Natural killer cell (primary cell): ENCODE results near the gene MXRA7. TPM values are rescaled to one million over a fixed set of nuclear protein-coding genes. Genes with fewer than 3 reads are reported as not detected.
A peak's percentile ranks its signal among the peaks of the same experiment; 100 is the strongest.

Source experiments
- ATAC-seq, 3 donors: fragments of 150-1000 bp in 2 of 3; fragments of 200-7000 bp in 1 of 3; cut with Tn5 transposase; 1 replicate in 1 of 3; 2 replicates in 2 of 3; pipeline ENCODE4 v1.10.0; 2021; ENCODE audit warnings: mild to moderate bottlenecking in 2 of 3, moderate library complexity in 2 of 3
- DNase-seq, 2 donors: peaks; one replicate each; pipeline versions ENCODE4 v3.0.0 to v3.0.0-alpha.2; 2013 to 2021; ENCODE audit warnings: mixed read lengths in 1 of 2
- H3K27ac ChIP-seq: one replicate; pipeline ENCODE4 v1.5.1; 2013; ENCODE audit warnings: mild to moderate bottlenecking, low read length
- H3K27me3 ChIP-seq: one replicate; pipeline ENCODE4 v1.6.1; 2013; ENCODE audit warnings: low read length; ENCODE audit not compliant: control insufficient read depth, insufficient read depth
- H3K36me3 ChIP-seq: one replicate; pipeline ENCODE4 v1.6.1; 2013; ENCODE audit warnings: low read length; ENCODE audit not compliant: control insufficient read depth, insufficient read depth
- H3K4me1 ChIP-seq: one replicate; pipeline ENCODE4 v1.6.1; 2013; ENCODE audit warnings: low read length; ENCODE audit not compliant: control insufficient read depth, insufficient read depth
- H3K4me3 ChIP-seq: one replicate; pipeline ENCODE4 v1.5.1; 2013; ENCODE audit warnings: low read length
- H3K9me3 ChIP-seq: one replicate; pipeline ENCODE4 v1.6.1; 2013; ENCODE audit warnings: low read length; ENCODE audit not compliant: control insufficient read depth, insufficient read depth
- H3K27ac Mint-ChIP-seq, 2 donors: one replicate each; pipeline ENCODE4 v1.8.0; 2022; ENCODE audit warnings: mild to moderate bottlenecking in 2 of 2, mixed read lengths in 2 of 2, moderate library complexity in 1 of 2
- H3K27me3 Mint-ChIP-seq, 2 donors: one replicate each; pipeline ENCODE4 v1.8.0; 2022; ENCODE audit warnings: low read depth in 2 of 2, mixed read lengths in 2 of 2
- H3K36me3 Mint-ChIP-seq: one replicate; pipeline ENCODE4 v1.8.0; 2022; ENCODE audit warnings: mixed read lengths
- H3K4me1 Mint-ChIP-seq, 2 donors: one replicate each; pipeline ENCODE4 v1.8.0; 2022; ENCODE audit warnings: mixed read lengths in 2 of 2
- H3K4me3 Mint-ChIP-seq: one replicate; pipeline ENCODE4 v1.8.0; 2022; ENCODE audit warnings: mild to moderate bottlenecking, moderate library complexity, mixed read lengths
- H3K9me3 Mint-ChIP-seq, 2 donors: one replicate each; pipeline ENCODE4 v1.8.0; 2022; ENCODE audit warnings: mixed read lengths in 2 of 2
- CTCF ChIP-seq: fragments of 200-600 bp; IDR thresholded peaks from one replicate; pipeline ENCODE4 v1.8.0; 2022; ENCODE audit warnings: antibody characterized with exemption
- WGBS: methylation state at CpG from one replicate; pipeline ENCODE4 v1.1.7; 2013; ENCODE audit warnings: missing lambda C conversion rate; ENCODE audit not compliant: insufficient coverage; 5-methylcytosine and 5-hydroxymethylcytosine counted together
- intact Hi-C: fragments of 100-400 bp; cut with micrococcal nuclease; formaldehyde crosslinking; loops from one replicate; pipeline ENCODE4 v1.14.2; 2022
- total RNA-seq, 4 donors: library from RNA; stranded (reverse); fragments of 120-200 nt in 1 of 4; gene quantifications; one replicate each; pipeline versions ENCODE4 v1.2.3 to v1.2.4, GENCODE V29; 2013 to 2022

Gene MXRA7
- total RNA-seq, 3 donors from 2014 or later (not counting 1 experiment from before 2014, with no cell fraction given), result 31.6 to 47.6 (median 46.5) TPM

- H3K36me3 Mint-ChIP-seq, result no peaks in the 10 kb centered on the region
- H3K27me3 ChIP-seq, result no peaks in the 10 kb centered on the region
- DNase-seq (peak in 1 of 2 donors; percentile 62), ATAC-seq (no peak)
- H3K27ac ChIP-seq, result peak overlapping the region; percentile 90
- intact Hi-C loops, result loop anchor here (1.0 to 5.0 kb wide), 2 partner anchors 7 to 946 kb away; partner anchors contain the start of gene UNK
- no peaks in the 10 kb centered on the region for H3K9me3 Mint-ChIP-seq
- H3K27ac Mint-ChIP-seq, result peak overlapping the region; percentile 94 to 100
- H3K36me3 ChIP-seq, result peaks cover 31% of the 10 kb centered on the region
- peak overlapping the region; percentile 98 for H3K4me3 Mint-ChIP-seq
- H3K9me3 ChIP-seq, result no peaks in the 10 kb centered on the region
- H3K4me1 Mint-ChIP-seq, result peaks cover 26 to 33% of the 10 kb centered on the region in 2 donors
- peaks cover 52% of the 10 kb centered on the region for H3K4me1 ChIP-seq
- H3K4me3 ChIP-seq, result peak overlapping the region; percentile 94
- H3K27me3 Mint-ChIP-seq, result no peaks in the 10 kb centered on the region
- TF ChIP-seq CTCF, result no peak
- WGBS, result 51% methylated on average over 16 of the region's 18 CpGs
Observed at GRCh38 chr17:76727745-76728456, 17.1 kb upstream of the MXRA7 start.

GRCh38 chr17:76726776-76727718 lies 16.3 kb upstream of the MXRA7 start, which contains the start of gene METTL23:
Gene METTL23, plus strand, starts transcription at chr17:76726839. Its CDS starts 2,872 bp downstream, at chr17:76729711.
- peak within 1 kb of the TSS; percentile 94 to 100 for H3K27ac Mint-ChIP-seq
- ATAC-seq (peak; percentile 72 to 89 (median 73)), DNase-seq (peak; percentile 91 to 97)
- H3K27me3 Mint-ChIP-seq, result no peaks in the 10 kb centered on the region
- H3K4me1 ChIP-seq, result peaks cover 49% of the 10 kb centered on the region
- H3K9me3 ChIP-seq, result no peaks in the 10 kb centered on the region
- WGBS, result under 1% methylated on average over 71 of the region's 71 CpGs
- peak within 1 kb of the TSS; percentile 98 for H3K4me3 Mint-ChIP-seq
- peaks cover 26 to 27% of the 10 kb centered on the region in 2 donors for H3K4me1 Mint-ChIP-seq
- H3K27ac ChIP-seq, result peak within 1 kb of the TSS; percentile 90
- H3K36me3 ChIP-seq, result peaks cover 30% of the 10 kb centered on the region
- H3K4me3 ChIP-seq, result peak within 1 kb of the TSS; percentile 94
- TF ChIP-seq CTCF, result peak; percentile 53
- no peaks in the 10 kb centered on the region for H3K27me3 ChIP-seq
- intact Hi-C loops, result loop anchor here (1.0 to 5.0 kb wide), 3 partner anchors 8 to 945 kb away; partner anchors contain the start of gene UNK
- H3K36me3 Mint-ChIP-seq, result peaks cover under 1% of the 10 kb centered on the region
- H3K9me3 Mint-ChIP-seq, result no peaks in the 10 kb centered on the region

- intact Hi-C loops, result loop anchor here (1.0 to 5.0 kb wide), 2 partner anchors 10 to 944 kb away; partner anchors contain the start of gene UNK
- no peak for DNase-seq
- WGBS, result under 1% methylated on average over 60 of the region's 60 CpGs
- Mint-ChIP-seq H3K4me3 (peak within 1 kb of the TSS; percentile 98), H3K4me1 (peaks cover 29 to 33% of the 10 kb centered on the region in 2 donors), H3K9me3 (no peaks in the 10 kb centered on the region), H3K36me3 (peaks cover 8% of the 10 kb centered on the region), H3K27ac (peak within 1 kb of the TSS; percentile 94 to 100), H3K27me3 (no peaks in the 10 kb centered on the region)
- TF ChIP-seq CTCF, result no peak
- Histone ChIP-seq H3K27ac (peak within 1 kb of the TSS; percentile 90), H3K27me3 (no peaks in the 10 kb centered on the region), H3K9me3 (no peaks in the 10 kb centered on the region), H3K4me3 (peak within 1 kb of the TSS; percentile 94), H3K4me1 (peaks cover 49% of the 10 kb centered on the region), H3K36me3 (peaks cover 31% of the 10 kb centered on the region)
- peak in 1 of 3 donors; percentile 71 for ATAC-seq
Observed at GRCh38 chr17:76726231-76726775, 15.5 kb upstream of the MXRA7 start, which contains the start of gene JMJD6. Gene JMJD6, minus strand, starts transcription at chr17:76726606. Its CDS starts 131 bp downstream, at chr17:76726475.
